Cardiac septum (tissue), 1 donor: ENCODE data around the gene RNF150. TPM values are rescaled to one million over a fixed set of nuclear protein-coding genes. Genes with fewer than 3 reads are reported as not detected.
A peak's percentile ranks its signal among the peaks of the same experiment; 100 is the strongest.
"Not testable (repeated sequence)": the region's sequence is repeated elsewhere in the genome, so short reads cannot be mapped to it uniquely, and the experiment has no call there.

ENCODE experiments used
- DNase-seq: peaks from one replicate; pipeline ENCODE4 v3.0.0-alpha.2; 2020; ENCODE audit warnings: low spot score
- intact Hi-C: fragments of 100-400 bp; cut with DNase I; formaldehyde crosslinking; loops from one replicate; pipeline ENCODE4 v1.14.0; 2022
- long read RNA-seq: library from polyadenylated mRNA; unstranded; transcript quantifications from one replicate; pipeline ENCODE4 v2.0.0, GENCODE V29; 2021
- total RNA-seq: library from RNA; stranded (reverse); fragmentation: NEBNext Ultra II Directional; extraction: Animal tissue kit (Norgen Biotek cat#: 25700); gene quantifications from one replicate; pipeline ENCODE4 v1.2.1, GENCODE V29; 2021
- donor health status: DM: no; HTN: no; CAD: no.

The RNF150 gene
- total RNA-seq = 69.2 TPM
- long read RNA-seq, full-length matches to known transcripts = 25 of 75 reads
- long read RNA-seq, partial matches to known transcripts = 21 of 75 reads
- long read RNA-seq, other reads (novel, unspliced or antisense) = 29 of 75 reads

DNA sequence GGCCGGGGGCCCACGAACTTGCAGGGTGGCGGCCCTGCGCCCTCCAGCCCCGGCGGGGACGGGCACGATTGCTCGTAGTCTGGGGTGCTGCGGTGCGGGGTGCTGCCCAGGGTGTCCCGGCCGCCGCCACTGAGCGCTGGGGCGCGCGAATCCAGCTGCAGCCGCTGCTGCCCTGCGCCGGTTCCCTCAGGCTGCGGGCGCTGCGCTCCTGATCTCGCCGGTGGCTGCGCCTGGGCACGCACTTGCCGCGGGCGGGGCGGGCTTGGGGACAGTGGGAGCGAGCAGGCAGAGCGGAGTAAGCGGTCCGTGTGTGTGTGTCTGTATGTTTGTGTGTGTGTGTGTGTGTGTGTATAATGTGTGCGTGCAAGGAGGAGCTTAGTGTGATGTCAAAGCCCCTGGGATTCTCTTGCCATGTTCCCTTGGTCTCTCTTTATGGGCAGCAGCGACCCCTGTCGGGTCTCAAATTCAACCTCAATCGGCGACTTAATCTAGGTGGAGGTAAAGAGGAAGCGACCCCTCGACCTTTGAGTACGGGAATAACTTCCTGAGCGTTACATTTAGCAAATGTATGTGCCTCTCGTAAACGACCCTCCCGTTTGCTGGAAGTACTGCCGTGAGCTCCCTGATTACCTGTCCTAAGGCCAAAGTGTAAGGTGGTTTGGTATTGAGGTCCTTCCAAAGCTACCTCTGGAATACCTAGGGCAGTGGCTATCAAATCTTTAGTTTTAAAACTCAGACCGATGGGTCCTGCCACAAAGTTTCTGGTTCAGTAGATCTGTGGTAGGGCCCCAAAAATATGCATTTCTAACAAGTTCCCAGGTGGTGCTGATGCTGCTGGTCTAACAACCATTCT lies at the start of gene RNF150:
TSS of gene RNF150 (minus strand) at position 324 of the 853 bp plus-strand sequence.
- intact Hi-C loops = loop anchor here (2.0 to 10.0 kb wide), 9 partner anchors 87 to 489 kb away; no protein-coding TSS in a partner anchor
- DNase-seq = peak; percentile 86

DNA sequence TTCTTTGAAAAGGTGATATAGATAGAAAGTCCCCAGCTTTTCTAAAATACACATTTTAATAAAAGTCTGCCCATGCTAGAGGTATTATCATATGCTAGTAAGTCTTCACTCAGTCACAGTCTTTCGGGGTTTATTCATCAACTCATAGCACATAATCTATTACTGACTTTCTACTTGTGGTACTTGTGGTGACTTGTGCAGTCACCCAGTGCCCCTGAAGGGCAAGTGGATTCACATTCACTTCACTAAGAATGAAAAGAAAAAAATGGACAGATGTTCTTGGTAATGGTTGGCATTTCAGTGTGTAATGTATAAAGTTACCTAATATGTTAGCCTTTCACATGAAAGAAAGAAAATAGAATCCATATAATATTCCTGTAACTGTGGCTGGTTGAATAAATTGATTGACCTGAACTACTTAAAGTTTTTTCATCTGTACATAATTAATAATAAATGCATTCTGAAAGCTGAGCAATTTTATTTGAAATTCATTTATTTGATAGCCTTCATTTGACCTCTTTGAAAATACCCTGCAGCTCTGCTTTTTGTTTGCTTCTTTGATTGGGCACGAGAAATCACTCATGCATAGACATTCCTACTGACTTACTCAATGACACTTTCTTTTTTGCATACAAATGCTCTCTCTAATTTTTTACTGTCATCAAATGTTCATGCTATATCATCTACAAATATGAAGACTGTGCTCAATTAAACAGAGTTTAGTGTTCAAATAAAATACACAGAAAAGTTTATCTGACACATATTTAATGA lies 47.9 kb upstream of the RNF150 start:
- no peak for DNase-seq
- intact Hi-C loops = no loop called here

DNA sequence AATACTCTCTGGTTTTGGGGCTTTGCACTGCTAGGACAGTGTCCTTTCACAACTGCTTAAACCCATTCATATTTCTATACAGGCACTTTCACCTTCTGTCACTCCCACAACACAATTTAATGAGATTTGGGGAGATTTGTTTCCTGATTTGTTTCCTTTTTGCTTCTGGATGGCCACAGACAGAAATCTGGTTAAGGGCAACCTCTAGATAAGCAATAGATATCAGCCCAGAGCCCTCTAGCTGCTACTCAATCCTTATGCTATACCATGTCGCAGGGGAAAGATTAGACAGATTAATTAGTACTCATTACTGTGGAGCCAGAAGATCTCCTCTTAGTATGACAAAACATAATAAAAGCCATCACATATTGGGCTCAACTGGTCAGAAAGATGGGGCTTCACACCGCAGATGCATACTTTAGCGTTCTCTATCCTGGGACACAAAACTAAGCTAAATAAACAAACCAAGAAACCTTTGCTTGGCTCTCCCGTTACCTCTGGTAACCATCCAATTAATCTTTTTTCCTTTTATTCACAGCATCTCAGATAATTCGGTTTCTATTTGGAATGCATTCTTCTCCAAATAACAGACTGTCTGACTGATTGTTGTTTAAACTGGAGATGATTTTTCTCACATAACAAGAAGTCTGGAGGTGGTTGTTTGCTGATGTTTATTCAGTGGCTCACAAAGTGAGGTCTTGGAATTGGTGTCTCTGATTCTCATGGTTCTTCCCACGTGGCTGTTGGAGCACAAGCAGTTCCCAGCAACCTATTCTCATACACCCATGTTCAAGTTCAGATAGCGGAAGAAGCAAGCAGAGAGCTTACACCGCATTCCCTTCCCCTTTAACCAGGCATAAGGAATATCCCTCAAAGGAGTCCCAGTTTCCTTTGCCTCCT lies 46.5 kb upstream of the RNF150 start:
- DNase-seq = no peak
- intact Hi-C loops = no loop called here

DNA sequence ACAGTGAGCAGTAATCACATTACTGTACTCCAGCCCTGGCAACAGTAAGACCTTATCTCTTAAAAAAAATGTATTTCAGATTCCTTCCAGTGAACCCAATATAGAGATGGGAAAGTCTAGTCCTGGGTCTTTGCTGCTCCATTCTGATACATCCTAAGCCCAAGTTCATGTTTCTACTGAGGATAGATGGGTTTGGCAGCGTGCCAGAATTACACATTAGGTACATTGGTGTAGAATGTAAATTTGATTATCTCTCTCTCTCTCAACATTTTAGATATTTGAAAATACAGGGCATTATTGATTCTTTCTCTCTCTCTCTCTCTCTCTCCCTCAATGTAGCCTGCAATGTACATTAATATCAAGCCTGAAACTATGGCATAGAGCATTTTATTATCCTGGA lies 43.9 kb upstream of the RNF150 start:
- DNase-seq = no peak
- intact Hi-C loops = no loop called here

DNA sequence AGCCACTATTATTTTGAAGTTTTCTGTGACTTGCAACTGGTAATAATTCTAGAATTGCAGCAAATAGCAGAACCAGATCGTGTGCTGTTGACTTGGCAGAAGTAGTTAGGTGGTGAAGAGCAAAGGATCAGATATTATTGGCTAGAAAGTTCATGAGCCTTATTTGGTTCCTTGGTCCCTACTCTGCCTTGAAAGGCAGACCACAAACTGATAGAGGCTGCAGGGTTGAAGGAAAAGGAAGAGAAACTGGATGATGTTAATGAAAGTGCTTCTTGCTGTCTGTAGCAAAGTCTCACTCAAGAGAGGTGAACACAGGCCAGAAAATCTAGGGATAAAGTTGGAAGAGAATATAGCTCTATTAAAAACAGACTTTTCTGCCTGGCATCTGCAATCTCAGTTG lies 41.2 kb upstream of the RNF150 start:
- DNase-seq = no peak
- intact Hi-C loops = no loop called here

DNA sequence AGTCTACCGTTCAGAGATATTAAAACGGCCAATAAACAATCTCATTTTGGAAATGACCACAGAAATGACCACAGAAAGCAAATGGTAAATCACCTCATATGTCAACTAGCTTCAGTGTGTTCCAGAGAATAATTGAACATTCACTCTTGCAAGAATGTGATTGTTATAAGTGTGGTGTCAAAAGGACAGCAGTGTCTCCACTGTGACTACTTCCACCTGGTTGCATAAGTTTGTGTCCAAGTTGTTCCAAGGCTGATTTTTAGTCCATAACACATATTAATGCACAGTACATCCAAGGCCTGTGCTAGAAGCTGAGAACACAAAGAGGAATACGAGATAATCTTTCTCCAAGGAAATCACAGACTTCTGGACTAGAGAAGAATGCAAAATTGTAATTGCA lies 37.4 kb upstream of the RNF150 start:
- no peak for DNase-seq
- intact Hi-C loops = no loop called here

DNA sequence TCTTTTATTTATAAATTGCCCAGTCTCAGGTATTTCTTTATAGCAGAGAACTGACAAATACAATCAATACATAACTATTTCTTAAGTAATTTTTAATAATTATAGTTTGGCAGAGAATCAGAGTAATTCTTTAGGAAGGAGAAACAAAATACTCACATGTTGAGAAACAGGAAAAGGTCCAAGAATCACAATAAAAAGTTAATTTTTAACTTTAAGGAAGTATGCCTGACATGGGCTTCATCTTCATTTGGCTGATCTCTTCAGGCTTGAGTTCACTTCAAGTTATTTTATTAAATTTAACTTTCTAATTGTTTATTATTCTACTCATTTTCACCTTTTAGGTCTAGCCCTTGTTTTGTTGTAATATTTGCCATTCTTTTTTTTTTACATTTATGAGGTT lies 36.1 kb upstream of the RNF150 start:
- intact Hi-C loops = no loop called here
- no peak for DNase-seq

DNA sequence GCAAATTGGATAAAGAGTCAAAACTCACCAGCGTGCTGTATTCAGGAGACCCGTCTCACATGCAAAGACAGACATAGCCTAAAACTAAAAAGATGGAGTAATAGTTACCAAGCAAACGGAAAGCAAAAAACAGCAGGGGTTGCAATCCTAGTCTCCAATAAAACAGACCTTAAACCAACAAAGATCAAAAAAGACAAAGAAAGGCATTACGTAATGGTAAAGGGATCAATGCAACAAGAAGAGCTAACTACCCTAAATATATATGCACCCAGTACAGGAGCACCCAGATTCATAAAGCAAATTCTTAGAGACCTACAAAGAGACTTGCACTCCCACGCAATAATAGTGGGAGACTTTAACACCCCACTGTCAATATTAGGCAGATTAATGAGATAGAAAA lies 31.7 kb upstream of the RNF150 start:
- intact Hi-C loops, DNase-seq: not testable (repeated sequence)

DNA sequence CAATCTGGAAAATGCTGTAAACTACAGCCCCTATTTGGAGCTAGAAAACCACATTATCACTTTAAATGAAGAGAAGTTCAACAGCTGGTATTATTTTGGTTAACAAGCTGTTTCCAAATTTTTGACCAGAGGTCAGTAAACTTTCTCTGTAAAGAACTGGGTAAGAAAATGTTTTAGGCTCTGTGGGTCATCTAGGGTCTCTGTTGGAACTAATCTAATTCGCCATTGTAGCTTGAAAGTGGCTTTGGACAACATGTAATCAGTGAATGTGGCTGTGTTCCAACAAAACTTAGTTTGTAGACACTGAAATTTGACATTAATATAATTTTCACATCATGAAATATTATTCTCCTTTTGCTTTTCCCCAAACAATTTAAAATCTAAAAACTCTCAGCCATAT lies 25.8 kb upstream of the RNF150 start:
- no peak for DNase-seq
- intact Hi-C loops = loop anchor here (5.0 kb wide), 1 partner anchor 58 kb away; no protein-coding TSS in a partner anchor

DNA sequence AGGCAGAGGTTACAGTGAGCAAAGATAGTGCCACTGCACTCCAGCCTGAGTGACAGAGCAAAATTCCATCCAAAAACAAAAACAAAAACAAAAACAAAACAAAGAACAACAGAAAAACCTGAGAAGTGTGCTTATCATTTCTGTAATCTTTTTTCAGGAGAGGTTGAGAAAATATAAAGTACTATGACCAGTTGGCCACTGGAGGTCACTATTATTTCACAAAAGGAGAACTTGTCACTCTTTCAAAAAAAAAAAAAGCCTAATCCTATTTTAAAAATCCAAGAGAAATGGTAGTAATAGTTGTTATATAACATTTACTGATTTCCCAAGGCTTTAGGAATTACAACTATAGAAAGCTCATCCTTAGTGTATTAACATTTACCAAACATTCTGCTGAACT lies 24.9 kb upstream of the RNF150 start:
- no peak for DNase-seq
- intact Hi-C loops = loop anchor here (5.0 kb wide), 1 partner anchor 59 kb away; no protein-coding TSS in a partner anchor

DNA sequence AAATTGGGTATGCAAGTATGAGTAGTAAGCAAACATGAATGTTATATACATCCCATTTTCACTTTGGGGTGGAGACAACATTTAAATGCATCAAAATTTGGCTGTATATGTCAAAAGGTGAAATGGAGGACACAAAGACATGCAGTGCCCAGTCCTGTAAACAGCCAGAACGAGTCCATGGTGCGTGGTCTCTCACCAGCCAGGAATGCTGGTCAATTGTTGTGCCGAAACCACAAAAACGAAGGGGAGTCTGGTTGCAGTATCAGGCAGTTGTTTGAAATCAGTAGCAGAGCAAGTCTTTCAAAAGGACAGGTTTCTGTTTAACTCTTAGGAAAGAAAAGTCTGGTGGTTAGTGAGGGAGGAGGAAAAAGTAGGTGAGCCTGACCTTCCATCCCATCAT lies 22.3 kb upstream of the RNF150 start:
- no peak for DNase-seq
- intact Hi-C loops = loop anchor here (5.0 kb wide), 1 partner anchor 62 kb away; no protein-coding TSS in a partner anchor

DNA sequence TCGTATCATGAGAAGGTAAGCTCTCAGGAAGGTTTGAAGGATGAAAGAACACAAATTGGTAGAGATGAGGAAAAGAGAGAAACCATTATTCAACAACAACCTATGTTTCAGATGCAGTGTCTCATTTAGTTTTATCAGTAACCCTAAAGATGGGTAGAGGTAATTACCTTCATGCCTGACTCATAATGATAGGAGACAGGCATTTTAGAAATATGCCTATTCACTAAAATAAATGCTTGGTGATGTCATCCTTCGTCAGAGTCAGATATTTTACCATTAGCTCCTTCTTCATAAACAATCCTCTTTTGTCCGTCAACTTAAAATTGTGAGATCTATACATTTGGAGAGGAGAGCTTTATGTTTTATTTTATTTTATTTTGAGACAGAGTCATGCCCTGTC lies 21.5 kb upstream of the RNF150 start:
- no peak for DNase-seq
- intact Hi-C loops = loop anchor here (5.0 kb wide), 1 partner anchor 63 kb away; no protein-coding TSS in a partner anchor

DNA sequence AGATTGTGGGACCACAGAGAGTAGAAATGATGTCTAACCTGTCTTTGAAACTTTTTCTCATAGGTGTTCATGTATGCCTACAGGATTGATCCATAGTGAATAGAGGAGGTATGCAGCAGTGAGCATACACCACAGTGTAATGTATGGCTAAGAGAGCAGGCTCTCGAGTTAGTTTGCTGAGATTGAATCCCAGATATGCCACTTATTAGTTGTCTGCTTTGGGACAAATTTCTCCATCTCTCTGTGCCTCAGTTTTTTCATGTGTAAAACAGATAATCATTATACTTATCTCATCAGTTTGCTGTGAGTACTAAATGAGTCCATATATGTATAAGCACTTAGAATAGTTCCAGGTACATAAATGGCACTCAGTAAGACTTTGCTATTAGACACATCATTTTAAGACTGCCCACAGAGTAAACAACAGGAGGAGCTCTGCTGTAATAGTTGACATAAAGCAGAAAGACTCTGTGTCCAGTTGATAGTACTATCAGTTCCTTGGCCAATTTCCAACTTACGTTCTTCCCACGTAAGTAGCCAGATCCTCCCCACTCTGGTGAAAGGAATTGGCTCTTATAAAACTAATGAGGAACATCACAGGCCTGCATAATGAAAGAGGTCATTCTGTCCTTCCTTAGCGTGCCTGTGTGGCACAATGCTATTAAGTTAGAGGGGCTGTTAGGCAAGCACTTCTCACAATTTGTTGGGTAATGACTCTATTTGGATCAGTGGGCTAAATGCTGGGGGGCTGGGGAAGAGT lies 20.7 kb upstream of the RNF150 start:
- DNase-seq = no peak
- intact Hi-C loops = no loop called here

DNA sequence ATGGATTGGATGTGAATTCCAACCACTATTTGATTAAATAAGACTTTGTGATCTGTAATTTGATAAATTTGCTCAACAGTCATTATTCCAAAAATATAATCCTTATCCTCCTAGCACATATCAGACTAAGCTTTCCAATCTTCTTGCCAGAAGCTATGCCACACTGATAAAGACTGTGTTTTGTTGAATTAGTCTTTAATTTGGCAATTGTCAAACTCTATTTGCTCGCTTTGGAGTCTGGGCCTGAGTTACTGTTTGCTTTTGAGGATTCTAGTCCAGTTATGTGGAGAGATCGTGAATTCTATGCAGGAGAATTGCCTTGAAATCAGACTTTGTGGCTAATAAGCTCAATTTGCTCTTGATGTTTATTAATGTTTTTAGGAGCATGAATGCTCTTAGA lies 10.9 kb upstream of the RNF150 start:
- DNase-seq = no peak
- intact Hi-C loops = no loop called here

DNA sequence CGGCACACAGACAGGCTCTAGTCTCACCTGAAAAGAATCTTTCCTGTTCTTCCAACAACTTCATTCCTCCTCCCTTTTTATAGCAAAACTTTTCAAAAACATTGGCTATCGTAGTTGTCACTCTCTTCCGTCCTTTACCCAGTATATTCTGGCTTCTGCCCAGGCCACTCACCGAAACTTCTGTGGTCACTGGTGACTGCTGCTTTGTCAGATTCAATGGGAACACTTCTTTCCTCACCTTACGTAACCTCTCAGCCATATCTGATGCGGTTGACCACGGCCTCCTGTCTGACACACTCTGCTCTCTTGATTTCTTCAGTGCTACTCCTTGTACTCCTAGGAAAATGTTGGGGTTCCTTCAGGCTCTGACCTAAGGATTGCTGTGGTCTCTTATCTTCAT lies 9.2 kb upstream of the RNF150 start:
- DNase-seq = no peak
- intact Hi-C loops = no loop called here

DNA sequence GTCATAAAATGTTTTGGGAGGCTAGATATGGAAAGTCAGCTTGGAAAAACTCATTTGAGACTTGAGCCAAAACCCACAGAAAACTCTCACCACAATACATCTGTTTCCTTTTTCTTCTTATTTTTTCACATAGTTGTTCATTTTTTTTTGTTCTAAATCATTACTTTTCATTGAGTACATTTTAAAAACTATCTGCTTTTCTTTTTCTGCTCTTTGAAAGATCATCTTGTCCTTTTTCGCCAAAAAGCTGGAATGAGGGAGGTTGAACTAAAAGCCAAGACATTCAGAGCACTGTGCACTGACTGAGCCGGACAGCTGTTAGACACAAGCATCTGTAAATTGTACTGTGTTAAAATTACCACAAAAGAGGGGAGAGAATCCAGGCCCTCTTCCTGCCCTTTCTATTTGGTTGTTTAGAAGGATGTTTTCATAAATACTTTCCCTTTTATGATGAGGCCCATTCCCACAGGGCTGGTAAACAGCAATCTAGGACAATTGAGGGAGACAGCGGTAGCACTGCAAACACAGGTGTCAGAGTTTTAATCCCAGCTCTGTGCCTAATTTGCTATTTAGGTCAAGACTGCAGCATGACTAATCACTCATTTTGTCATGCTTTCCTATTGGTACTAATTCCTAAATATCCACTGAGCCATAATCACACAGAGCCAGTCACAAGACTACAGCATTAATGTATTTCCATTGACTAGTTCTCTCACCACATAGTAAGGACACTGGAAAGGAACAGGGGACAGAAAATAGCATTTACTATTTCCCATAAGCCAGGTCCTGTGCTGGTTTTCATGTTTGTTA lies 7.3 kb upstream of the RNF150 start:
- intact Hi-C loops = no loop called here
- DNase-seq = no peak

DNA sequence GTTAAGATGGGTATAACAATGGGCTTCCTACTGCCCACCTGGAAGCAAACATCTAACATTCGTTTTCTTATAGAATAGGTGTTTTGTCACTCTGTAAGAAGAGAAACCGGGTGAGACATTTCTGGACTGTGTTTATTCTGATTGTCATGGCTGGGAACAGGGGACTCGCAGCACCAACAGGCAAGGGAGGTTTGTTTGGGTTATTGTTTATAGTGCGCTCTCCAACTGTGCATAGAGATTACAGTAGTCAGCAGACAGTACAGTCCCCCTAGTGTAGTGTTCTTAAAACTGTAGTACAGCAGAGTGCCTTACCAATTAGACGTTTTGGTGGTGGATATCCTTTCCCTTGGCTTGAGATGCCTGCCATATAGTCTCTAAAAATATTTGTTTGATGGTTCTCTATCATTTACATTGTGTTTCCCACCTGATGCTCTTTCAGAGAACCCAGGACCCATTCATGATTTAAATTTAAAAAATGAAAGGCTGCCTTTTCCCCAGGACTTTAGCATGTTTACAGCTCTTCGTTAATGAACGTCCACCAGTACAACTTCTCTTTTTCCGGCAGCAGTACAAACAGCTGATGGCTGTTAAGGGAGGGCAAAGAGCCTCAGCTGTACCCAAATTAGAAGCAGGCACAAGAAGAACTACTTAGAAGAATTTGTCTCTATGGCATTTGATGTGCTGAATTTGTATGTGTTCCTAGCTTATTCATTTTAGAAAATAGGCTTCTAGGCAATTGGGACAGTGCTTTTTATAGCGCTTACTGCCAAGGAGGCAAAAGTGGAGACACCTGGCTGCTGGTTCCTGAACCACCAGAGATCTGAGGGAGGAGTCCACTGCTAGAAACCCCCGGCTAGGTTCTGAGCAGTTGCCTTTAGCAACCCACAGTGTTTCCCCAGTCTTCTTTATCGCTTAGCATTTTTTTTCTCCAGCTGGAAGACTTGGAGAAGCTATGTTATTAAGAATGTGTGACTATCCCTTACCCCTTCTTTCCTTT lies 1.0 kb upstream of the RNF150 start:
- intact Hi-C loops = loop anchor here (2.0 to 10.0 kb wide), 9 partner anchors 87 to 489 kb away; no protein-coding TSS in a partner anchor
- no peak for DNase-seq
